HG02885 (cell line): Measurements from ENCODE around the gene KRT2.

Experiments
- ATAC-seq: cut with Tn5 transposase; IDR thresholded peaks from one replicate; pipeline ENCODE4 v1.9.1; 2021; ENCODE audit warnings: mild to moderate bottlenecking; ENCODE audit not compliant: unreplicated experiment, poor library complexity

KRT2 gene

GRCh38 chr12:52651726-52652261 lies at the start of gene KRT2:
TSS of gene KRT2 (minus strand) at chr12:52652211. CDS start at chr12:52652142, 69 bp downstream.
- ATAC-seq, result no peak

GRCh38 chr12:52701281-52701680 lies 49.3 kb upstream of the KRT2 start:
- ATAC-seq, result no peak

GRCh38 chr12:52699960-52700359 lies 47.9 kb upstream of the KRT2 start:
- no peak for ATAC-seq

GRCh38 chr12:52699373-52699772 lies 47.4 kb upstream of the KRT2 start:
- no peak for ATAC-seq

- ATAC-seq, result no peak
These were observed 46.8 kb upstream of the KRT2 start for GRCh38 chr12:52698651-52699340.

GRCh38 chr12:52697058-52697582 lies 45.1 kb upstream of the KRT2 start:
- ATAC-seq, result no peak

- no peak for ATAC-seq
These were observed 44.6 kb upstream of the KRT2 start for GRCh38 chr12:52696588-52696987.

- no peak for ATAC-seq
These were observed 43.0 kb upstream of the KRT2 start for GRCh38 chr12:52695039-52695438.

- no peak for ATAC-seq
These were observed 42.1 kb upstream of the KRT2 start for GRCh38 chr12:52694151-52694550.

GRCh38 chr12:52693261-52693660 lies 41.2 kb upstream of the KRT2 start:
- no peak for ATAC-seq

- ATAC-seq, result no peak
These were observed 40.2 kb upstream of the KRT2 start for GRCh38 chr12:52692254-52692653.

GRCh38 chr12:52691841-52692150 lies 39.8 kb upstream of the KRT2 start:
- ATAC-seq, result no peak

- ATAC-seq, result no peak
These were observed 39.2 kb upstream of the KRT2 start for GRCh38 chr12:52691076-52691840.

- no peak for ATAC-seq
These were observed 38.5 kb upstream of the KRT2 start for GRCh38 chr12:52690351-52691075.

GRCh38 chr12:52689936-52690335 lies 37.9 kb upstream of the KRT2 start:
- no peak for ATAC-seq

GRCh38 chr12:52689239-52689638 lies 37.2 kb upstream of the KRT2 start:
- no peak for ATAC-seq

- ATAC-seq, result no peak
These were observed 36.5 kb upstream of the KRT2 start for GRCh38 chr12:52688481-52688880.

- no peak for ATAC-seq
These were observed 35.7 kb upstream of the KRT2 start for GRCh38 chr12:52687497-52688385.

GRCh38 chr12:52686756-52687487 lies 34.9 kb upstream of the KRT2 start:
- ATAC-seq, result no peak
